H1 (cell line): ENCODE data around the gene EML1. TPM values are rescaled to one million over a fixed set of nuclear protein-coding genes. Genes with fewer than 3 reads are reported as not detected.

Experiments
- CTCF ChIP-seq, 3 experiments: IDR thresholded peaks; 1 replicate in 2 of 3; 2 replicates in 1 of 3; pipeline versions ENCODE4 v1.5.1 to v1.6.1; 2011; ENCODE audit warnings: low read length in 3 of 3, mild to moderate bottlenecking in 3 of 3, inconsistent platforms in 2 of 3, low read depth in 1 of 3, moderate library complexity in 1 of 3; ENCODE audit not compliant: insufficient read depth in 1 of 3; ENCODE audit errors: control extremely low read depth in 1 of 3
- polyA plus RNA-seq, 7 experiments: library from polyadenylated mRNA; depleted of rRNA in 3 of 7; stranded (reverse) in 5 of 7; unstranded in 2 of 7; fragments of >200 nt in 5 of 7; fragments of 200-250 nt in 2 of 7; gene quantifications; 1 replicate in 5 of 7; 2 replicates in 1 of 7; 4 replicates in 1 of 7; pipeline versions ENCODE4 v1.2.1 to v1.2.3, GENCODE V29; 2011 to 2013; ENCODE audit warnings: missing spikeins in 2 of 7, mixed read lengths in 2 of 7
- total RNA-seq: library from RNA; stranded (reverse); fragmentation: NEBNext Ultra II Directional; extraction: Animal tissue kit (Norgen Biotek cat#: 25700); gene quantifications from 2 replicates; pipeline ENCODE4 v1.2.1, GENCODE V29; 2021

EML1 gene
- total and polyA plus RNA-seq, 2 of the 8 experiments (the other 6 are each of a cell fraction or from before 2014, with no cell fraction given): 11.1 to 24.7 TPM

- no peak for TF ChIP-seq CTCF (IDR thresholded peaks at IDR 0.05; ENCODE audit: control extremely low read depth in 1 of 3, insufficient read depth in 1 of 3, low read depth in 1 of 3, low read length in 3 of 3)
Measured at GRCh38 chr14:99865408-99865807, 72.2 kb downstream of the EML1 start (continued).
